SK-N-SH (cell line): ENCODE data around the gene NUTM2F.
"Not testable (repeated sequence)": the region's sequence is repeated elsewhere in the genome, so short reads cannot be mapped to it uniquely, and the experiment has no call there.

Experiments used
- EP300 ChIP-seq, 2 experiments: IDR thresholded peaks; 2 replicates each; pipeline versions ENCODE4 v1.4.0 to v1.6.1; 2012; ENCODE audit warnings: borderline replicate concordance in 1 of 2, low read depth in 1 of 2, low read length in 1 of 2
- FOXM1 ChIP-seq: IDR thresholded peaks from 2 replicates; pipeline ENCODE4 v1.4.0; 2012; ENCODE audit warnings: low read depth, mild to moderate bottlenecking
- GABPA ChIP-seq: IDR thresholded peaks from 2 replicates; pipeline ENCODE4 v1.4.0; 2012; ENCODE audit warnings: low read depth, mild to moderate bottlenecking
- JUND ChIP-seq: IDR thresholded peaks from 2 replicates; pipeline ENCODE4 v1.4.0; 2012
- NRF1 ChIP-seq: IDR thresholded peaks from 2 replicates; pipeline ENCODE4 v1.6.1; 2012; ENCODE audit warnings: low read depth, mild to moderate bottlenecking, low read length
- POLR2AphosphoS5 ChIP-seq: IDR thresholded peaks from 2 replicates; pipeline ENCODE4 v1.6.1; 2012; ENCODE audit warnings: low read depth, low read length
- RFX5 ChIP-seq: IDR thresholded peaks from 2 replicates; pipeline ENCODE4 v1.6.1; 2012; ENCODE audit warnings: mild to moderate bottlenecking, improper control_type of control experiment, low read length
- RXRA ChIP-seq: IDR thresholded peaks from 2 replicates; pipeline ENCODE4 v1.4.0; 2012; ENCODE audit warnings: low read depth, mild to moderate bottlenecking, borderline replicate concordance
- TAF1 ChIP-seq: IDR thresholded peaks from 2 replicates; pipeline ENCODE4 v1.6.1; 2012; ENCODE audit warnings: low read depth, mild to moderate bottlenecking, low read length, moderate library complexity, borderline replicate concordance
- TEAD4 ChIP-seq: IDR thresholded peaks from 2 replicates; pipeline ENCODE4 v1.4.0; 2012; ENCODE audit warnings: mild to moderate bottlenecking, borderline replicate concordance; ENCODE audit not compliant: insufficient read depth
- TF ChIP-seq, protein P1 (sequence below): fragments of 200-600 bp; sonication (generic); IDR thresholded peaks from 2 replicates; pipeline ENCODE4 v1.6.1; 2017; ENCODE audit warnings: antibody characterized with exemption, mild to moderate bottlenecking, moderate library complexity
- TF ChIP-seq, protein P2 (sequence below): IDR thresholded peaks from 2 replicates; pipeline ENCODE4 v1.4.0; 2012; ENCODE audit warnings: low read depth, borderline replicate concordance

DNA sequence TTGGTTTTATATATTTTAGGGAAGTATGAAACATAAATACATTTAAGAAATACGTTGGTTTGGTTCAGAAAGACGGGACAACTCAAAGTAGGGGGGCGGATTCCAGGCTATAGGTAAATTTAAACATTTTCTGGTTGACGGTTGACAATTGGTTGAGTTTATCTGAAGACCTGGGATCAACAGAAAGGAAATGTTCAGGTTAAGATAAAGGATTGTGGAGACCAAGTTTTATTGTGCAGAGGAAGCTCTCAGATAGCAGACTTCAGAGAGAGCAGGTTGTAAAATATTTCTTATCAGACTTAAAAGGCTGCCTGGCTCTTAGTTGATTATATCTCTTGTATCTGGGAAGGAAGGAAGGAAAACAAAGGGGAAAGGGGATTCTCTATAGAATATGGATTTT, 51.4 kb downstream of the NUTM2F start:
- TF ChIP-seq TAF1; RFX5; RXRA; NRF1; GABPA; JUND; POLR2AphosphoS5; EP300 (IDR thresholded peaks at IDR 0.05; ENCODE audit: borderline replicate concordance in 1 of 2, low read depth in 1 of 2, low read length in 1 of 2); FOXM1; TEAD4: not testable (repeated sequence)
- TF ChIP-seq, protein P1, sequence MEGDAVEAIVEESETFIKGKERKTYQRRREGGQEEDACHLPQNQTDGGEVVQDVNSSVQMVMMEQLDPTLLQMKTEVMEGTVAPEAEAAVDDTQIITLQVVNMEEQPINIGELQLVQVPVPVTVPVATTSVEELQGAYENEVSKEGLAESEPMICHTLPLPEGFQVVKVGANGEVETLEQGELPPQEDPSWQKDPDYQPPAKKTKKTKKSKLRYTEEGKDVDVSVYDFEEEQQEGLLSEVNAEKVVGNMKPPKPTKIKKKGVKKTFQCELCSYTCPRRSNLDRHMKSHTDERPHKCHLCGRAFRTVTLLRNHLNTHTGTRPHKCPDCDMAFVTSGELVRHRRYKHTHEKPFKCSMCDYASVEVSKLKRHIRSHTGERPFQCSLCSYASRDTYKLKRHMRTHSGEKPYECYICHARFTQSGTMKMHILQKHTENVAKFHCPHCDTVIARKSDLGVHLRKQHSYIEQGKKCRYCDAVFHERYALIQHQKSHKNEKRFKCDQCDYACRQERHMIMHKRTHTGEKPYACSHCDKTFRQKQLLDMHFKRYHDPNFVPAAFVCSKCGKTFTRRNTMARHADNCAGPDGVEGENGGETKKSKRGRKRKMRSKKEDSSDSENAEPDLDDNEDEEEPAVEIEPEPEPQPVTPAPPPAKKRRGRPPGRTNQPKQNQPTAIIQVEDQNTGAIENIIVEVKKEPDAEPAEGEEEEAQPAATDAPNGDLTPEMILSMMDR, result not testable (repeated sequence)
- TF ChIP-seq, protein P2, sequence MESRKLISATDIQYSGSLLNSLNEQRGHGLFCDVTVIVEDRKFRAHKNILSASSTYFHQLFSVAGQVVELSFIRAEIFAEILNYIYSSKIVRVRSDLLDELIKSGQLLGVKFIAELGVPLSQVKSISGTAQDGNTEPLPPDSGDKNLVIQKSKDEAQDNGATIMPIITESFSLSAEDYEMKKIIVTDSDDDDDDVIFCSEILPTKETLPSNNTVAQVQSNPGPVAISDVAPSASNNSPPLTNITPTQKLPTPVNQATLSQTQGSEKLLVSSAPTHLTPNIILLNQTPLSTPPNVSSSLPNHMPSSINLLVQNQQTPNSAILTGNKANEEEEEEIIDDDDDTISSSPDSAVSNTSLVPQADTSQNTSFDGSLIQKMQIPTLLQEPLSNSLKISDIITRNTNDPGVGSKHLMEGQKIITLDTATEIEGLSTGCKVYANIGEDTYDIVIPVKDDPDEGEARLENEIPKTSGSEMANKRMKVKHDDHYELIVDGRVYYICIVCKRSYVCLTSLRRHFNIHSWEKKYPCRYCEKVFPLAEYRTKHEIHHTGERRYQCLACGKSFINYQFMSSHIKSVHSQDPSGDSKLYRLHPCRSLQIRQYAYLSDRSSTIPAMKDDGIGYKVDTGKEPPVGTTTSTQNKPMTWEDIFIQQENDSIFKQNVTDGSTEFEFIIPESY, result not testable (repeated sequence)
